Mesangial cell (primary cell): ENCODE results near the gene HOXC10. TPM values are rescaled to one million over a fixed set of nuclear protein-coding genes. Genes with fewer than 3 reads are reported as not detected.

Experiments
- total RNA-seq: library from RNA; depleted of rRNA; stranded (reverse); fragments of >200 nt; gene quantifications from 2 replicates; pipeline ENCODE4 v1.2.3, GENCODE V29; 2015

Gene HOXC10
- total RNA-seq = 10.3 and 17.9 TPM in 2 replicates

DNA sequence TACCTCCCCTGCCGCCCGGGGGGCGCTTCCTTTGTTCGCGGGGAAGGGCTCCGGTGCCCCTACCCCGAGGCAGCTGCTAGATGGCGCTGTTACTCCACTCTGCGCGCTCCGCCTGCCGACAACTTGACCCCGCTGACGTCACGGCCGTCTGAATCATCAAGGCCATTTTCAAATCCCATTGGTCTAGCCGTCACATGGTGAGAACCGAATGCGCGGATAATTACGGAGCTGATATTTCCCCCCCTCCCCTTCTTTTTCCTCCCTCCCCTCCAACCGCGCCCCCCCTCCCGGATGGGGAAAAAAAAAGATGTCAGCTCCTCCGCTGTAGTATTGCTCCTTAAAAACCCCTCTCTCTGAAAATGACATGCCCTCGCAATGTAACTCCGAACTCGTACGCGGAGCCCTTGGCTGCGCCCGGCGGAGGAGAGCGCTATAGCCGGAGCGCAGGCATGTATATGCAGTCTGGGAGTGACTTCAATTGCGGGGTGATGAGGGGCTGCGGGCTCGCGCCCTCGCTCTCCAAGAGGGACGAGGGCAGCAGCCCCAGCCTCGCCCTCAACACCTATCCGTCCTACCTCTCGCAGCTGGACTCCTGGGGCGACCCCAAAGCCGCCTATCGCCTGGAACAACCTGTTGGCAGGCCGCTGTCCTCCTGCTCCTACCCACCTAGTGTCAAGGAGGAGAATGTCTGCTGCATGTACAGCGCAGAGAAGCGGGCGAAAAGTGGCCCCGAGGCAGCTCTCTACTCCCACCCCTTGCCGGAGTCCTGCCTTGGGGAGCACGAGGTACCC, at the start of gene HOXC10:
TSS of gene HOXC10 (plus strand) at position 246 of the 791 bp plus-strand sequence. CDS start at position 360, 114 bp downstream.

DNA sequence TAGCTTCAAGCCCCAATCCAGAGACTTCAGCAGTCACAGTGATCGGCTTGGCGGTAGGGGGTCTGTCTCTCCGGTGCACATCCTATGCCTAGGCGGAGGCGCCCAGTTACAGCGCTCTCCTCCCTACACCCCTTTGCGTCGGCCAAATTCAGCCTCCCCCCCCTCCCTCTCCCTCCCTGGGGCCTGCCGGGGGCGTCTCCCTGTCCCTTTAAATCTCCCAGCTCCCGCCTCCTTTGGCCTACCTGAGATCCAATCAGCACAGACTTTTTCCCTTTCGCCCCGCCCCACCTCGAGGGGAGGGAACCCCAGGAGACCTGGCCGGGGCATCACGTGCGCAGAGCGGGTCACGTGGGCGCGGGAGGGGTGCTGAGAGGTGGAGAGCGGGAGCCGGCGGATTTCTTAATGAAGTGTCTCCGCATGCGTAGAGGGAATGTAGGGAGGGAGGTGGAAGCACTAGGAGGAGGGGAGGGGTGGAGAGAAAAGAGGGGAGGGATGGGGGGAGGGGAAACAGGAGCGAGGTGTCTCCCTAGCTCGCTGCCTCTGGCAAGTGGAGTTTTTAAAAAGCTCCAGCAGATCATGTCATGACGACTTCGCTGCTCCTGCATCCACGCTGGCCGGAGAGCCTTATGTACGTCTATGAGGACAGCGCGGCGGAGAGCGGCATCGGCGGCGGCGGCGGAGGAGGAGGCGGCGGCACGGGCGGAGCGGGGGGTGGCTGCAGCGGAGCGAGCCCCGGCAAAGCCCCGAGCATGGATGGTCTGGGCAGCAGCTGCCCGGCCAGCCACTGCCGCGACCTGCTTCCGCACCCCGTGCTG, 46.4 kb upstream of the HOXC10 start, which contains the start of gene HOXC13:
TSS of gene HOXC13 (plus strand) at position 506 of the 815 bp plus-strand sequence. CDS start at position 582, 76 bp downstream.

DNA sequence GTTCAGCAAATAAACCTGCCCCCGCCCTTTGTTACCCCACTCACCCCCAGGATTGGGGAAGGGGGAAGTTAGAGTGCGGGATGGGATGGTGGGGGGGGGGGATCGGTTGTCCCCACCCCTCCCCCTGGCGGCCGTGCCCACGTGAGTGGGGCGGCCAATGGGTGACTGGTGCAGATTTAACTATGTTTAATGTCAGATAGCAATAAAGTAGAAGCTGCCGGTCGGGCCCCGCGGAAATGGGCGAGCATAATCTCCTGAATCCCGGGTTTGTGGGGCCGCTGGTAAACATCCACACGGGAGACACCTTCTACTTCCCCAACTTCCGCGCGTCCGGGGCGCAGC, 30.3 kb upstream of the HOXC10 start, which contains the start of gene HOXC12:
TSS of gene HOXC12 (plus strand) at position 210 of the 342 bp plus-strand sequence. CDS start at position 237, 27 bp downstream.

DNA sequence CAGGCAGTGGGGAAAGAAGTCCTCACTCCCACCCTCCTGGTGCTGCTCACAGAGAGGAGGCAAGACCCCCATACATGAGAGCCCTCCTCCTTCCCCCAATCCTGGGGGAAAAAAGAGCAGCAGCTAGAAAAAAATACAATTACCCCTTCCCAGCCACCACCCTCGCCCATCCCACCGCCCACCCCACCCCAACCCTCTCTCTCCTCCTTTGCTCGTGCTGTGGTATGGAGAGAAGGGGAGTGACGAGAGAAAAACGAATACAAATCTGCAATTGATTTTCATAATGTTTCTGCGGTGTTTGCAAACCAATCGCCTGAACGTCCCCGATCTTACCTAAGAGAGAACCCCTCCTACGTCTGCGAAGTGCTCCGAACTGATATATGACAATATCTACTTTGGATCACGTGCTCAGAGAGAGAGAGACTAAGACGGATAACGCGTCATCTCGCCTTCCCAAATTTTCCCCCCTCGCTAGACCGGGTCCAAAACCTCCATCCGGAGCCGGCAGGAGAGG, 12.2 kb upstream of the HOXC10 start, which contains the start of gene HOXC11:
TSS of gene HOXC11 (plus strand) at position 405 of the 514 bp plus-strand sequence. CDS start 116 bp downstream, outside the sequence.

DNA sequence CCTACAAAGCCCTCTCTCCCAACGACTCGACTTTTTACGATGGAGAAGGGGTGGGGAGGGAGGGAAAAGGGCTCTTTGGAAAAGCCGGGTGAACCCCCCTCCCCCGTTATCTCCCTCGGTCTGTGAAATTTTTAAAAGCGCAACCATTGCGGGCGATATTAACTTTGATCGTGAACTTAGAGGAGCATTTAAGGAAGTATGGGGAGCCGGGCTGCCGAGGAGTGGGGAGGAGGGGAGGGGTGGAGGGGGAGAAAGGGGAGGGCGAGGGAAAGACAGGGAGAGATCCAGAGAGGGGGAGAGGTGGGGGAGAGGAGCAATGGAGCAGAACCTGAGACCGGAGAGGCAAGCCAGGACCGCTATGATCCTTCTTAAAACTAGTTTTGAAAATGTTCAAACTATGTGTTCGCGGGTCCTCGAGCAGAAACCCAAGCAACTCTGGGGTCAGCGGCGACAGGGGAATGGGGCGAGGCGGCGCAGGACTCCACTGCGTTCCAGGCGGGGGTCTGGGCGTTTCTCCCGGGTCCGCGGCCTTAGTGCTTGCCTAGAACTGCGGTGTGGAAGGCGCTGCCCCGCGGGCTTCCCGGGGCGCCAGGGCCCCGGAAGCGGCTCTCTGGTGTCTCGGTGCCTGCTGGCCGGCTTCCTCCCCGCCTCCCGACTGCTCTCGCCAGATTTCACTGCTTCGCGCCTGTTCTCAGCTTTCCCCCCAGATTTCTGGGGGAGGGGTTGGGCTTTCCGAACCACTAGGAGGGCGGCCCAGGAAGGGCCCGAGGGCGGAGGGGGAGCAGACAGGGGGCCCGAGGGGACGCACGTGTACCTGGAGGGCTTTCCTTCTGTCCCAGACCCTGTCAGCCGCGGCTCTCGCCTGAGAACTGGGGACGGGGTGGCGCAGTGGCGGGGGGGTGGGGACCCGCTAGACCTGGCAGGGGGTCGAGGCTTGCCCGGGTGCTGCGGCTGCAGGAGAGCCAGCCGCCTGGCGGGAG, 10.6 kb upstream of the HOXC10 start, which contains the start of gene HOTAIR:
TSS of gene HOTAIR (minus strand) at position 871 of the 980 bp plus-strand sequence.

DNA sequence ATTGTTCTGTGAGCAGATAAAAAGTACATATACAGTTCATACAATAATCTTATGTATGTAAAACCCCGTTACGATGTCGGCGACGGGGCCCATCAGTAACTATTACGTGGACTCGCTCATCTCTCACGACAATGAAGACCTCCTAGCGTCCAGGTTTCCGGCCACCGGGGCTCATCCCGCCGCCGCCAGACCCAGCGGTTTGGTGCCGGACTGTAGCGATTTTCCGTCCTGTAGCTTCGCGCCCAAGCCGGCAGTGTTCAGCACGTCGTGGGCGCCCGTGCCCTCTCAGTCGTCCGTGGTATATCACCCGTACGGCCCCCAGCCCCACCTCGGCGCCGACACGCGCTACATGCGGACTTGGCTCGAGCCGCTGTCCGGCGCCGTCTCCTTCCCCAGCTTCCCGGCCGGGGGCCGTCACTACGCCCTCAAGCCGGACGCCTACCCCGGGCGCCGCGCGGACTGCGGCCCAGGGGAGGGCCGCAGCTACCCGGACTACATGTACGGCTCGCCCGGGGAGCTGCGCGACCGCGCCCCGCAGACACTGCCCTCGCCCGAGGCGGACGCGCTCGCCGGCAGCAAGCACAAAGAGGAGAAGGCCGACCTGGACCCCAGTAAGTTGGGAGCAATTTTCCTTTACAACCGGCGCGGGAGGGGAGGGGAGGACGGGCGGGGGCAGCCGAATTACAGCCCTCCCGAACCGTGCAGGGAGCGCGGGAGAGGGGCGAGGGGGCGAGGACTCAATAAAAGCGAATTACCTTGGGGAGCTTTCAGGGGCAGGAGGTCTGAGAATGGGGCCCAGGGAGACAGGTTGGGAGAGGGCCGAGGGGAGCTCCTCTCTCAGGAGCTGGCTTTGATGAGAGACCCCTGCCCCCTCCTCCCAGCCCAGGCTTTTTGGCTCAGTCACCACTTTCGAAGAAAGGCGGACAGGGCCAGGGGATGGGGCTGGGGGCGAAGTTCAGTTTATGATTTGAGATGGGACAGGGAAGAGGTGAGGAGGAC, 15.5 kb downstream of the HOXC10 start, which contains the start of gene HOXC9:
TSS of gene HOXC9 (plus strand) at position 46 of the 999 bp plus-strand sequence. CDS start at position 74, 28 bp downstream.

DNA sequence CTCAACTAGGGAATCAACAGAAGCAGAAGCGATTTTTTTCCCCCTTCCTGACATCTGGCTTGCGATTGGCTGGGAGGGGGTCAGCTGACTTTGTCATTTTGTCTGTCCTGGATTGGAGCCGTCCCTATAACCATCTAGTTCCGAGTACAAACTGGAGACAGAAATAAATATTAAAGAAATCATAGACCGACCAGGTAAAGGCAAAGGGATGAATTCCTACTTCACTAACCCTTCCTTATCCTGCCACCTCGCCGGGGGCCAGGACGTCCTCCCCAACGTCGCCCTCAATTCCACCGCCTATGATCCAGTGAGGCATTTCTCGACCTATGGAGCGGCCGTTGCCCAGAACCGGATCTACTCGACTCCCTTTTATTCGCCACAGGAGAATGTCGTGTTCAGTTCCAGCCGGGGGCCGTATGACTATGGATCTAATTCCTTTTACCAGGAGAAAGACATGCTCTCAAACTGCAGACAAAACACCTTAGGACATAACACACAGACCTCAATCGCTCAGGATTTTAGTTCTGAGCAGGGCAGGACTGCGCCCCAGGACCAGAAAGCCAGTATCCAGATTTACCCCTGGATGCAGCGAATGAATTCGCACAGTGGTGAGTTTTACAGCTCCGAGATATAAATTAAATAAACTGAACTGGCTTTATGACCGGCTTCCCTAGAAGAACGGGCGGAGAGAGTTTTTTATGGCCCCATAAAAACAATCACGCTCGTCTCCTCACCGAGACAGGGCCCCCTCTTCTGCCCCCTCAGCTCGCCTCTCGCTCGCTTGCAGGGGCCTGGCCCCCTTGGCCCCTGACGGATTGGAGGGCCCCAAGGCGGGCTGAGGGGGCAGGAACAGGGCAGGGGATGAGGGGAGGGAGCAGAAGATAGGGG, 43.6 kb downstream of the HOXC10 start, which contains the start of gene HOXC6:
TSS of gene HOXC6 (plus strand) at position 127 of the 888 bp plus-strand sequence. CDS start at position 209, 82 bp downstream.

DNA sequence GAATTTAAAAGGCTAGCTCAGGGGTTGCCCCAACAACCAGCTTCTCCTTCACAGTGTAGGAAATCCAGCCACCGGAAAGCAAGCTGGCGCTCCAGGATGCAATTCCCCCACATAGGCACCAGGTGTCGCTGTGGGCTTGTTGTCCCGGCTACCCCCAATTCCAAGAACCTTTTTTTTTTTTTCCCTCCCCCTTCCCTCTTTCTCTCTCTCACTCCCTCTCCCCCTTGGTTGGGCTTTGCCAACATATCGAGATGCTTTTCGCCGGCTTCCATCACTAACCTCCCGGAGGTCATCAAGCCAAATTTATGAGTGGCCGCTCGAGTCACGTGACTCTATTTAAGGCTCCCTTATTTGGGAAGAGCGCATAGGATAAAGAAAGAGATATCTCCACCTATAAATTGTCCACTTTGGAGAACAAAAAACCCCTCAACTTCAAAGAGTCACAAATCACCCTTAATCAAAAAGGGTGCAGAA, 47.7 kb downstream of the HOXC10 start, which contains the start of gene HOXC5:
TSS of gene HOXC5 (plus strand) at position 424 of the 474 bp plus-strand sequence. CDS start 73 bp downstream, outside the sequence.

Other genes with a start within 250 kb of the HOXC10 start
- gene CISTR, start 233.2 kb upstream of the HOXC10 start, total RNA-seq = not detected in 2 replicates
- not detected in 2 replicates for gene HOXC13, start 46.3 kb upstream of the HOXC10 start, total RNA-seq
- gene HOXC12, start 30.2 kb upstream of the HOXC10 start, total RNA-seq = not detected in 2 replicates
- 1.3 and 1.8 TPM in 2 replicates for gene HOXC11, start 12.0 kb upstream of the HOXC10 start, total RNA-seq
- gene HOTAIR, start 10.2 kb upstream of the HOXC10 start, total RNA-seq = 0.49 and 1.9 TPM in 2 replicates
- gene HOXC9, start 15.0 kb downstream of the HOXC10 start, total RNA-seq = 12.1 and 21.0 TPM in 2 replicates
- gene HOXC8, start 23.8 kb downstream of the HOXC10 start, total RNA-seq = 2.0 and 2.5 TPM in 2 replicates
- gene HOXC6, start 43.3 kb downstream of the HOXC10 start, total RNA-seq = 2.6 and 3.9 TPM in 2 replicates
- 0.76 and 2.0 TPM in 2 replicates for gene HOXC5, start 47.9 kb downstream of the HOXC10 start, total RNA-seq
- 2.3 and 2.8 TPM in 2 replicates for gene HOXC4, start 68.7 kb downstream of the HOXC10 start, total RNA-seq
- 31.6 and 45.0 TPM in 2 replicates for gene SMUG1, start 203.8 kb downstream of the HOXC10 start, total RNA-seq